ENCODE data around the gene USP24.

USP24 gene

GRCh38 chr1:55057270-55057955 lies 157.8 kb downstream of the USP24 start:
- DNase-seq (ENCODE audit: extremely low read depth, low read depth), result no peak
- no peak for TF ChIP-seq CTCF (IDR thresholded peaks at IDR 0.05; ENCODE audit: low read depth, low read length)

GRCh38 chr1:55056632-55056992 lies 158.6 kb downstream of the USP24 start:
- no peak for TF ChIP-seq CTCF (IDR thresholded peaks at IDR 0.05; ENCODE audit: low read depth, low read length)
- DNase-seq (ENCODE audit: extremely low read depth, low read depth), result no peak

- no peak for TF ChIP-seq CTCF (IDR thresholded peaks at IDR 0.05; ENCODE audit: low read depth, low read length)
- DNase-seq (ENCODE audit: extremely low read depth, low read depth), result no peak
Measured at GRCh38 chr1:55055951-55056631, 159.1 kb downstream of the USP24 start.

GRCh38 chr1:55055084-55055882 lies 159.9 kb downstream of the USP24 start:
- DNase-seq (ENCODE audit: extremely low read depth, low read depth), result no peak
- TF ChIP-seq CTCF (IDR thresholded peaks at IDR 0.05; ENCODE audit: low read depth, low read length), result no peak

GRCh38 chr1:55054396-55054795 lies 160.8 kb downstream of the USP24 start:
- TF ChIP-seq CTCF (IDR thresholded peaks at IDR 0.05; ENCODE audit: low read depth, low read length), result no peak
- DNase-seq (ENCODE audit: extremely low read depth, low read depth), result no peak

- DNase-seq (ENCODE audit: extremely low read depth, low read depth), result no peak
- no peak for TF ChIP-seq CTCF (IDR thresholded peaks at IDR 0.05; ENCODE audit: low read depth, low read length)
Measured at GRCh38 chr1:55053265-55053954, 161.8 kb downstream of the USP24 start.
